GM18868 (cell line): ENCODE results near the gene CLIC6.
"Not testable (repeated sequence)": the region's sequence is repeated elsewhere in the genome, so short reads cannot be mapped to it uniquely, and the experiment has no call there.

ENCODE experiments used
- ATAC-seq: cut with Tn5 transposase; IDR thresholded peaks from one replicate; pipeline ENCODE4 v1.9.1; 2021; ENCODE audit warnings: mild to moderate bottlenecking, moderate library complexity; ENCODE audit not compliant: unreplicated experiment

CLIC6 gene

GRCh38 chr21:34691390-34692032 lies 22.7 kb downstream of the CLIC6 start:
- ATAC-seq: no peak

GRCh38 chr21:34692458-34693020 lies 23.7 kb downstream of the CLIC6 start:
- no peak for ATAC-seq

- ATAC-seq: no peak
These were observed 24.5 kb downstream of the CLIC6 start for GRCh38 chr21:34693192-34693810.

- peak; percentile 75 for ATAC-seq
These were observed 26.6 kb downstream of the CLIC6 start for GRCh38 chr21:34695434-34695833.

- ATAC-seq: no peak
These were observed 27.3 kb downstream of the CLIC6 start for GRCh38 chr21:34696121-34696520.

GRCh38 chr21:34697826-34698225 lies 29.0 kb downstream of the CLIC6 start:
- ATAC-seq: no peak

- ATAC-seq: no peak
These were observed 29.6 kb downstream of the CLIC6 start for GRCh38 chr21:34698270-34699015.

GRCh38 chr21:34700605-34701004 lies 31.8 kb downstream of the CLIC6 start:
- no peak for ATAC-seq

- no peak for ATAC-seq
These were observed 32.9 kb downstream of the CLIC6 start for GRCh38 chr21:34701726-34702125.

- no peak for ATAC-seq
These were observed 33.8 kb downstream of the CLIC6 start for GRCh38 chr21:34702341-34703170.

GRCh38 chr21:34703571-34703970 lies 34.8 kb downstream of the CLIC6 start:
- no peak for ATAC-seq

- no peak for ATAC-seq
These were observed 35.3 kb downstream of the CLIC6 start for GRCh38 chr21:34704119-34704518.

- ATAC-seq: no peak
These were observed 36.2 kb downstream of the CLIC6 start for GRCh38 chr21:34705011-34705410.

- no peak for ATAC-seq
These were observed 37.5 kb downstream of the CLIC6 start for GRCh38 chr21:34706337-34706736.

- ATAC-seq: peak; percentile 96
These were observed 39.1 kb downstream of the CLIC6 start for GRCh38 chr21:34707876-34708325.

GRCh38 chr21:34713621-34714020 lies 44.8 kb downstream of the CLIC6 start:
- no peak for ATAC-seq

GRCh38 chr21:34715518-34715917 lies 46.7 kb downstream of the CLIC6 start:
- peak; percentile 89 for ATAC-seq

GRCh38 chr21:34715985-34716596 lies 47.3 kb downstream of the CLIC6 start:
- ATAC-seq: no peak

- not testable (repeated sequence) for ATAC-seq
These were observed 49.7 kb downstream of the CLIC6 start for GRCh38 chr21:34718529-34718928.

- ATAC-seq: no peak
These were observed 54.0 kb downstream of the CLIC6 start for GRCh38 chr21:34722684-34723300.
